ENCODE data around the gene CHRM2. TPM values are rescaled to one million over a fixed set of nuclear protein-coding genes. Genes with fewer than 3 reads are reported as not detected.

Gene CHRM2
- total and polyA plus RNA-seq, 7 donors: under 0.01 to 121 (median 97.3) TPM; not detected in 1

DNA sequence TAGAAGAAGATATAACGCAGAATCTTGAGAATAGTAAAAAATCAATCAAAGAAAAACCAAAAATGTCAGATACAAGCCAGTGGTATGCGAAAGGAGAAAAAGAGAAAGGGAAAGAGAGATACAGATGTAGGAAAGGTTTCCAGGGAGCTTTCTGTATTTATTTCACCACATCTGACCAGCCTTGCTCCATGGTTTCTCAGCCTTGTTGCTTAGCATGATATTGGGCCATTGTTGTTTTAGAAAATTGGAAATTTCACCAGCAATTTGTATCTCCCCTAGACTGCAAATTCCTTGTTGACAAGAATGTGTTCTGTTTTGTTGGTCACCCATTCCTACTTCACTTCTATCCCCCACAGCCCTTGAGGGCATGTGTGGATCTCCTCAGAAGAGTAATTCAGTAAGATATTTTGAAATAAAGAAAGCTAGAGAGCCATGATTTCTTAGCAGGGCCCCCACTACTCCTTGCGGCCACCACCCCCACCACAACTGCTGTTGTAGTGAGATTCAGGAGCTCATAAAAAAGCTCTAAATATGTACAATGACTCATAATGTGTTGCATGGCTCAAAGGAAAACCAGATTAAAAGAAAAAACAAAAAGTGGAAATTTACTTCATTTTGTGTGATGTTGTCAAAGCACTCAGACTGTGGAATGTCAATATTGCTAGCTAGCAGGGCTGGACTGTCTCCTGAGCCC lies 138.7 kb downstream of the CHRM2 start:
- no peak for TF ChIP-seq POLR2A (IDR thresholded peaks at IDR 0.05)
- no peak for TF ChIP-seq CTCF (IDR thresholded peaks at IDR 0.05)
- no peak for TF ChIP-seq EP300 (IDR thresholded peaks at IDR 0.05)
- no peak for TF ChIP-seq POLR2AphosphoS5 (IDR thresholded peaks at IDR 0.05)
- WGBS, 2 donors: 54 to 55% methylated on average over 3 of the region's 3 CpGs
- Histone ChIP-seq H3K36me3 (no peaks in the 10 kb centered on the region), H3K9me3 (no peaks in the 10 kb centered on the region), H3K27ac (peak overlapping the region; percentile 59 to 76 (median 69)), H3K4me3 (no peak overlapping the region), H3K27me3 (no peaks in the 10 kb centered on the region), H3K4me1 (peaks cover 0 to 42% (median 27%) of the 10 kb centered on the region in 4 donors)
- intact Hi-C loops (cut with DNase I): loop anchor here (5.0 to 10.0 kb wide), 2 partner anchors 135 to 138 kb away; no protein-coding TSS in a partner anchor
- DNase-seq: no peak

GRCh38 chr7:137009404-137009803 lies 141.0 kb downstream of the CHRM2 start:
- TF ChIP-seq POLR2AphosphoS5 (IDR thresholded peaks at IDR 0.05) (no peak), EP300 (IDR thresholded peaks at IDR 0.05) (no peak), CTCF (IDR thresholded peaks at IDR 0.05) (no peak), POLR2A (IDR thresholded peaks at IDR 0.05) (no peak)
- no peak overlapping the region for H3K4me3 ChIP-seq
- peaks cover 0 to 30% (median 25%) of the 10 kb centered on the region in 4 donors for H3K4me1 ChIP-seq
- intact Hi-C loops (cut with DNase I): loop anchor here (5.0 to 10.0 kb wide), 2 partner anchors 135 to 137 kb away; no protein-coding TSS in a partner anchor
- H3K36me3 ChIP-seq: no peaks in the 10 kb centered on the region
- H3K27me3 ChIP-seq: no peaks in the 10 kb centered on the region
- H3K9me3 ChIP-seq: no peaks in the 10 kb centered on the region
- DNase-seq: no peak
- H3K27ac ChIP-seq: no peak overlapping the region

- Histone ChIP-seq H3K36me3 (peaks cover 0 to 23% (median 0%) of the 10 kb centered on the region in 4 donors), H3K4me3 (no peak overlapping the region), H3K27me3 (no peaks in the 10 kb centered on the region), H3K4me1 (no peaks in the 10 kb centered on the region), H3K9me3 (no peaks in the 10 kb centered on the region), H3K27ac (no peak overlapping the region)
- intact Hi-C loops (cut with DNase I): no loop called here
- no peak for TF ChIP-seq POLR2A (IDR thresholded peaks at IDR 0.05)
- peak in 1 of 4 donors; percentile 30 for TF ChIP-seq POLR2AphosphoS5 (IDR thresholded peaks at IDR 0.05)
- TF ChIP-seq CTCF (IDR thresholded peaks at IDR 0.05): no peak
- WGBS, 2 donors: 92 to 95% methylated on average over 3 of the region's 3 CpGs
- DNase-seq: no peak
These were observed 146.6 kb downstream of the CHRM2 start for GRCh38 chr7:137015015-137015414.

DNA sequence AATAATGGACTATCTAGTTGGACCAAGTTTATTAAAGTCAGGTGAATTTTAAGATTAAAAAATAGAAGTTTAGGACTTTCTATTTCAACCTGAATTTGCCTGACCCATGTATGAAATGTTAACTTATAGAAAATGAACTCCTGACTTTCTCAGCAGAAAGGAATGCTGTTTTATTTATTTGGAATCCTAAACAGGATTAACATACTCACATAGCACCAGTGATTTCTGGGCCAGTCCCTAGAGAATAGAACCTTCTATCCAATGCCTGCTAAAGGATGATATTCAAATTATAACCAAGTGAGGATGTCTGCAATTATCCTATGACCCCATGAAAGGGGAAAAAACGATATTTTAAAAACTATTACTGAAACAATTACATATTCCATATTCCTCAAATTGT lies 148.8 kb downstream of the CHRM2 start:
- no peak for DNase-seq
- H3K27me3 ChIP-seq: no peaks in the 10 kb centered on the region
- intact Hi-C loops (cut with DNase I): no loop called here
- H3K36me3 ChIP-seq: peaks cover 0 to 23% (median 0%) of the 10 kb centered on the region in 4 donors
- 26 to 61% methylated on average over 1 of the region's 1 CpG for WGBS, 2 donors
- TF ChIP-seq CTCF (IDR thresholded peaks at IDR 0.05) (no peak), EP300 (IDR thresholded peaks at IDR 0.05) (no peak), POLR2AphosphoS5 (IDR thresholded peaks at IDR 0.05) (no peak), POLR2A (IDR thresholded peaks at IDR 0.05) (no peak)
- H3K27ac ChIP-seq: no peak overlapping the region
- H3K4me1 ChIP-seq: no peaks in the 10 kb centered on the region
- no peaks in the 10 kb centered on the region for H3K9me3 ChIP-seq
- no peak overlapping the region for H3K4me3 ChIP-seq

Measured in sigmoid colon (tissue), 7 donors.